PC-9 (cell line): Measurements from ENCODE around the gene ABHD16B.

ENCODE experiments used
- EZH2 ChIP-seq: fragments of 200-600 bp; sonication (generic); IDR thresholded peaks from 2 replicates; pipeline ENCODE4 v1.8.0; 2017; ENCODE audit warnings: antibody characterized with exemption, low read depth
- TF ChIP-seq, protein P1 (sequence below): fragments of 200-600 bp; sonication (generic); conservative IDR thresholded peaks from 2 replicates; pipeline ENCODE4 v1.6.1; 2017; ENCODE audit warnings: mixed run types, antibody characterized with exemption, mild to moderate bottlenecking, moderate library complexity

- TF ChIP-seq, protein P1, sequence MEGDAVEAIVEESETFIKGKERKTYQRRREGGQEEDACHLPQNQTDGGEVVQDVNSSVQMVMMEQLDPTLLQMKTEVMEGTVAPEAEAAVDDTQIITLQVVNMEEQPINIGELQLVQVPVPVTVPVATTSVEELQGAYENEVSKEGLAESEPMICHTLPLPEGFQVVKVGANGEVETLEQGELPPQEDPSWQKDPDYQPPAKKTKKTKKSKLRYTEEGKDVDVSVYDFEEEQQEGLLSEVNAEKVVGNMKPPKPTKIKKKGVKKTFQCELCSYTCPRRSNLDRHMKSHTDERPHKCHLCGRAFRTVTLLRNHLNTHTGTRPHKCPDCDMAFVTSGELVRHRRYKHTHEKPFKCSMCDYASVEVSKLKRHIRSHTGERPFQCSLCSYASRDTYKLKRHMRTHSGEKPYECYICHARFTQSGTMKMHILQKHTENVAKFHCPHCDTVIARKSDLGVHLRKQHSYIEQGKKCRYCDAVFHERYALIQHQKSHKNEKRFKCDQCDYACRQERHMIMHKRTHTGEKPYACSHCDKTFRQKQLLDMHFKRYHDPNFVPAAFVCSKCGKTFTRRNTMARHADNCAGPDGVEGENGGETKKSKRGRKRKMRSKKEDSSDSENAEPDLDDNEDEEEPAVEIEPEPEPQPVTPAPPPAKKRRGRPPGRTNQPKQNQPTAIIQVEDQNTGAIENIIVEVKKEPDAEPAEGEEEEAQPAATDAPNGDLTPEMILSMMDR, result no peak
- no peak for TF ChIP-seq EZH2
Observed at GRCh38 chr20:63876489-63877036, 15.3 kb downstream of the ABHD16B start.
